ENCODE data around the gene DTNB. TPM values are rescaled to one million over a fixed set of nuclear protein-coding genes. Genes with fewer than 3 reads are reported as not detected.

The DTNB gene
- total and polyA plus RNA-seq, 2 of the 4 experiments (the other 2 are of a cell fraction), result 3.8 to 5.3 TPM

- peaks cover 8% of the 10 kb centered on the region; the same call in 1 of the 2 replicates for H3K4me1 ChIP-seq (ENCODE audit: control insufficient read depth, insufficient read depth, low read length)
- peak overlapping the region; percentile 44 for H2AFZ ChIP-seq (replicated peaks; ENCODE audit: low read length, poor library complexity)
- H2BK120ac ChIP-seq (ENCODE audit: low read depth, low read length), result no peak overlapping the region
- H3K14ac ChIP-seq (replicated peaks; ENCODE audit: low read depth, low read length), result no peak overlapping the region
- no peak overlapping the region for H3K4ac ChIP-seq (ENCODE audit: low read depth, low read length)
- H4K91ac ChIP-seq (ENCODE audit: insufficient read depth, low read depth, low read length), result no peak overlapping the region
- in situ Hi-C loops (cut with MboI; ENCODE audit: low sequenced_read_pairs) (no loop called here), dilution Hi-C loops (cut with HindIII; ENCODE audit: low sequenced_read_pairs, unreplicated experiment) (no loop called here), intact Hi-C loops (cut with micrococcal nuclease) (no loop called here)
- TF ChIP-seq BHLHE40 (IDR thresholded peaks at IDR 0.05; ENCODE audit: low read depth, low read length) (no peak), MAFK (IDR thresholded peaks at IDR 0.05; ENCODE audit: low read depth, low read length) (no peak), CTCF (conservative IDR thresholded peaks at IDR 0.05; ENCODE audit: low read depth, low read length) (no peak), RAD21 (IDR thresholded peaks at IDR 0.05; ENCODE audit: low read length) (no peak), RFX5 (IDR thresholded peaks at IDR 0.05; ENCODE audit: low read depth, low read length) (no peak), ELK1 (IDR thresholded peaks at IDR 0.05; ENCODE audit: borderline replicate concordance, low read depth, low read length) (no peak), USF2 (IDR thresholded peaks at IDR 0.05; ENCODE audit: low read depth, low read length) (no peak), CHD1 (IDR thresholded peaks at IDR 0.05; ENCODE audit: low read depth, low read length) (no peak), CEBPB (IDR thresholded peaks at IDR 0.05; ENCODE audit: low read depth, low read length) (no peak), NFE2L2 (IDR thresholded peaks at IDR 0.05; ENCODE audit: low read depth, low read length) (no peak), FOS (IDR thresholded peaks at IDR 0.05; ENCODE audit: low read depth, low read length) (no peak), POLR2A (IDR thresholded peaks at IDR 0.05; ENCODE audit: low read depth, low read length) (no peak), SMC3 (IDR thresholded peaks at IDR 0.05; ENCODE audit: low read depth, low read length) (no peak), RCOR1 (IDR thresholded peaks at IDR 0.05; ENCODE audit: insufficient replicate concordance, low read length) (no peak), MXI1 (IDR thresholded peaks at IDR 0.05; ENCODE audit: borderline replicate concordance, low read depth, low read length) (no peak), MAZ (IDR thresholded peaks at IDR 0.05; ENCODE audit: borderline replicate concordance, low read depth, low read length) (no peak)
- no peak overlapping the region for H3K56ac ChIP-seq (ENCODE audit: extremely low read depth, insufficient read depth, low read length)
- no peak overlapping the region for H3K4me3 ChIP-seq (ENCODE audit: insufficient read depth, low read depth, low read length)
- no peak overlapping the region for H2BK20ac ChIP-seq (ENCODE audit: low read depth, low read length)
- no peaks in the 10 kb centered on the region for H3K9me3 ChIP-seq (ENCODE audit: control insufficient read depth, insufficient read depth, low read length)
- H4K5ac ChIP-seq (ENCODE audit: low read depth, low read length), result no peak overlapping the region
- no peak overlapping the region for H2AK9ac ChIP-seq (replicated peaks; ENCODE audit: low read depth, low read length, poor library complexity)
- no peak overlapping the region for H3K9ac ChIP-seq (ENCODE audit: low read depth, low read length)
- H3K79me1 ChIP-seq (ENCODE audit: low read depth in 1 of 2, low read length in 2 of 2), result peaks cover 1 to 58% of the 10 kb centered on the region in 2 experiments
- H3K36me3 ChIP-seq (ENCODE audit: control insufficient read depth, insufficient read depth, low read length), result no peaks in the 10 kb centered on the region
- no TSS peak for BruUV-seq (replicated peaks)
- no peaks in the 10 kb centered on the region for H3K27me3 ChIP-seq (ENCODE audit: control insufficient read depth, insufficient read depth, low read length)
- H3K23ac ChIP-seq (ENCODE audit: low read depth, low read length), result no peak overlapping the region
- H3K18ac ChIP-seq (ENCODE audit: low read depth, low read length), result no peak overlapping the region
- no peak overlapping the region for H2AK5ac ChIP-seq (ENCODE audit: low read depth, low read length)
- H3K4me2 ChIP-seq (ENCODE audit: low read depth, low read length), result no peak overlapping the region
- no peak overlapping the region for H4K8ac ChIP-seq (ENCODE audit: low read depth in 2 of 2, low read length in 2 of 2)
- WGBS, 2 experiments (ENCODE audit: extremely low coverage in 2 of 2, insufficient read length in 1 of 2), result 84% methylated on average over 7 of the region's 10 CpGs; no CpG with 5 or more reads in 1 of the 2 experiments
- H3K27ac ChIP-seq (ENCODE audit: insufficient read depth, low read length), result no peak overlapping the region
- ChIA-PET POLR2A (ENCODE audit: unreplicated experiment) (no interaction called here), CTCF (no interaction called here)
- DNase-seq (no peak), ATAC-seq (ENCODE audit: low read depth) (no peak)
- peaks cover 58% of the 10 kb centered on the region for H4K20me1 ChIP-seq (ENCODE audit: insufficient read depth, low read length)
- no peak overlapping the region for H2BK15ac ChIP-seq (ENCODE audit: low read depth, low read length)
- H2BK5ac ChIP-seq (ENCODE audit: low read depth, low read length, poor library complexity, severe bottlenecking), result no peak overlapping the region
- no peaks in the 10 kb centered on the region; the same call in 1 of the 2 replicates for H3K9me1 ChIP-seq (ENCODE audit: insufficient read depth, low read length)
These were observed 336.1 kb downstream of the DTNB start for GRCh38 chr2:25337276-25337675.
